SU-DHL-6 (cell line): Measurements from ENCODE around the gene FRZB.

ENCODE experiments used
- CTCF ChIP-seq: fragments of 200-600 bp; sonication (generic); IDR thresholded peaks from one replicate; pipeline ENCODE4 v1.5.1; 2017; ENCODE audit warnings: antibody characterized with exemption, mild to moderate bottlenecking, low read length, moderate library complexity; ENCODE audit not compliant: insufficient read depth, poor library complexity, severe bottlenecking
- EZH2phosphoT487 ChIP-seq: fragments of 200-600 bp; sonication (generic), shearing (Covaris generic); conservative IDR thresholded peaks from 2 replicates; pipeline ENCODE4 v1.6.1; 2018; ENCODE audit warnings: mild to moderate bottlenecking, antibody characterized with exemption, low read length, moderate library complexity, mixed read lengths

GRCh38 chr2:182895169-182895568, 28.7 kb upstream of the FRZB start:
- TF ChIP-seq CTCF: no peak
- no peak for TF ChIP-seq EZH2phosphoT487
